K562 (cell line): ENCODE results near the gene TFAP2A. TPM values are rescaled to one million over a fixed set of nuclear protein-coding genes. Genes with fewer than 3 reads are reported as not detected.

ENCODE experiments used
- IRF9 ChIP-seq: fragments of 450-650 bp; IDR thresholded peaks from 2 replicates; pipeline ENCODE4 v1.6.1; 2016; ENCODE audit warnings: missing biosample characterization, missing genetic modification characterization
- MBD1 ChIP-seq: fragments of 250-450 bp; sonication (Bioruptor Pico); IDR thresholded peaks from 2 replicates; pipeline ENCODE4 v1.8.0; 2022; ENCODE audit warnings: inconsistent platforms
- NFRKB ChIP-seq: fragments of 450-650 bp; IDR thresholded peaks from 2 replicates; pipeline ENCODE4 v1.6.1; 2016; ENCODE audit warnings: low read depth
- POLR3G ChIP-seq: IDR thresholded peaks from 2 replicates; pipeline ENCODE4 v1.6.1; 2011; ENCODE audit not compliant: insufficient read length, insufficient replicate concordance; ENCODE audit errors: extremely low read depth
- TSHZ1 ChIP-seq: fragments of 250-450 bp; sonication (Bioruptor Pico); IDR thresholded peaks from 2 replicates; pipeline ENCODE4 v1.4.0; 2020; ENCODE audit warnings: mild to moderate bottlenecking, moderate library complexity
- ZKSCAN3 ChIP-seq: fragments of 250-450 bp; sonication (Bioruptor Pico); IDR thresholded peaks from 2 replicates; pipeline ENCODE4 v1.4.0; 2020
- ZNF239 ChIP-seq: fragments of 250-450 bp; sonication (Bioruptor Pico); IDR thresholded peaks from 2 replicates; pipeline ENCODE4 v1.4.0; 2020; ENCODE audit warnings: mild to moderate bottlenecking
- ZNF586 ChIP-seq: fragments of 450-650 bp; formaldehyde crosslinking; conservative IDR thresholded peaks from 2 replicates; pipeline ENCODE4 v1.4.0; 2020; ENCODE audit warnings: mild to moderate bottlenecking, moderate library complexity
- ZSCAN32 ChIP-seq: fragments of 450-650 bp; formaldehyde crosslinking; IDR thresholded peaks from 2 replicates; pipeline ENCODE4 v1.4.0; 2020; ENCODE audit warnings: mild to moderate bottlenecking, moderate library complexity
- polyA plus RNA-seq, 8 experiments: library from polyadenylated mRNA; depleted of rRNA in 4 of 8; stranded (reverse) in 5 of 8; unstranded in 3 of 8; fragments of >200 nt; fragmentation: Nextera tagmentation in 2 of 8; fragmentation: Illumina TruSeq in 1 of 8; extraction: Ambion mirVana in 2 of 8; extraction: Trizol in 1 of 8; gene quantifications; 2 replicates each; pipeline versions ENCODE4 v1.2.1 to v1.2.3, GENCODE V29; 2011 to 2014; ENCODE audit warnings: inconsistent platforms in 1 of 8, missing spikeins in 1 of 8
- total RNA-seq, 7 experiments: library from RNA; depleted of rRNA in 6 of 7; stranded (reverse); fragments of >200 nt in 6 of 7; fragmentation: Illumina TruSeq in 2 of 7; extraction: Trizol in 2 of 7; gene quantifications; 2 replicates each; pipeline versions ENCODE4 v1.2.1 to v1.2.3, GENCODE V29; 2011 to 2021; ENCODE audit warnings: low replicate concordance in 1 of 7

TFAP2A gene
- total and polyA plus RNA-seq, 9 of the 15 experiments (the other 6 are each of a cell fraction or from before 2014, with no cell fraction given), result 0.14 to 0.53 (median 0.19) TPM; not detected in 1

GRCh38 chr6:10410207-10411050 is 4.4 kb downstream of the TFAP2A start (continued):
- no peak for TF ChIP-seq ZKSCAN3 (CRISPR knock-in tag)
- TF ChIP-seq MBD1 (CRISPR knock-in tag), result no peak
- no peak for TF ChIP-seq IRF9 (tag)
- TF ChIP-seq ZNF586 (CRISPR knock-in tag), result no peak
- no peak for TF ChIP-seq ZSCAN32 (CRISPR knock-in tag)
- TF ChIP-seq TSHZ1 (CRISPR knock-in tag), result no peak
- TF ChIP-seq POLR3G, result no peak
- no peak for TF ChIP-seq ZNF239 (CRISPR knock-in tag)
- TF ChIP-seq NFRKB, result no peak
